HFFc6 (cell line): ENCODE measurements around the gene RDH13. TPM values are rescaled to one million over a fixed set of nuclear protein-coding genes. Genes with fewer than 3 reads are reported as not detected.

Experiments used
- DNase-seq: peaks from one replicate; pipeline ENCODE4 v3.0.0-alpha.2; 2018
- H3K27ac Mint-ChIP-seq: 2 replicates; pipeline ENCODE4 v1.8.0; 2020; ENCODE audit warnings: mild to moderate bottlenecking, mixed read lengths
- H3K27me3 Mint-ChIP-seq: 2 replicates; pipeline ENCODE4 v1.8.0; 2021; ENCODE audit warnings: mild to moderate bottlenecking, moderate library complexity, mixed read lengths; ENCODE audit not compliant: insufficient read depth
- H3K36me3 Mint-ChIP-seq: 2 replicates; pipeline ENCODE4 v1.8.0; 2021; ENCODE audit warnings: low read depth, mixed read lengths
- H3K4me1 Mint-ChIP-seq: 2 replicates; pipeline ENCODE4 v1.8.0; 2020; ENCODE audit warnings: low read depth, mixed read lengths
- H3K4me3 Mint-ChIP-seq: 2 replicates; pipeline ENCODE4 v1.8.0; 2020; ENCODE audit warnings: mild to moderate bottlenecking, moderate library complexity, mixed read lengths
- H3K9me3 Mint-ChIP-seq: 2 replicates; pipeline ENCODE4 v1.8.0; 2020; ENCODE audit warnings: mild to moderate bottlenecking, mixed read lengths
- total RNA-seq, 6 experiments: library from RNA; stranded (reverse); fragmentation: NEBNext Ultra II Directional; extraction: Animal tissue kit (Norgen Biotek cat#: 25700); gene quantifications; 2 replicates in 1 of 6; 3 replicates in 5 of 6; pipeline ENCODE4 v1.2.3, GENCODE V29; 2021
- TF ChIP-seq, protein P1 (sequence below): fragments of 200-600 bp; sonication (generic); IDR thresholded peaks from 2 replicates; pipeline ENCODE4 v1.5.0; 2021; ENCODE audit warnings: antibody characterized with exemption, mild to moderate bottlenecking

Gene RDH13
- total RNA-seq, 6 experiments from 2014 or later: 2.4 to 3.3 (median 2.8) TPM

DNA sequence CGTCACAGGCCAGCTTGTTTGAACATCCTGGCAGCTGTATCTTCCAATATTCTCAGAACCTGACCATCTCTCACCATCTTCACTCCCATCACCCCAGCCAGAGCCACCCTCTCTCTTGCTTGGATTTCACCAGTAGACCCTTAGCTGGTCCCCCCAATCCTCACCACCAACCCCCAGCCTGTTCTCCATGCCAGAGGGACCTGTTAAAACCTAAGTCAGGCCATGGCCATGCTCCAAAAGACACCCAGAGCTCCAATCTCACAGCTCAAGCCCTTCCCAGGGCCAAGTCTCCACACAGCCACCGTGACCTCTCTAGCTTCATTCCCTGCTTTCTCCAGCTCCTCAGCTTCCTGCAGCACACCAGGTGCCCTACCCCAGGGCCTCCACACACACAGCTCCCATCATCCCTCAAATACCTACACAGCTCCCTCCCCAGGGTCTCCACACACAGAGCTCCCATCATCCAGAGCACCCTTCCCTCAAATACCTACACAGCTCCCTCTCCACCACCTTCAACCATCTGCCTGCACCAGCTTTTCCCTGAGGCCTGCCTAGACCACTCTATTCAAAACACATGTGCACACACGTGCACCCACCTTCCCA is 26.5 kb upstream of the RDH13 start:
- no peak for DNase-seq
- H3K27me3 Mint-ChIP-seq: peaks cover 19% of the 10 kb centered on the region
- TF ChIP-seq, protein P1, sequence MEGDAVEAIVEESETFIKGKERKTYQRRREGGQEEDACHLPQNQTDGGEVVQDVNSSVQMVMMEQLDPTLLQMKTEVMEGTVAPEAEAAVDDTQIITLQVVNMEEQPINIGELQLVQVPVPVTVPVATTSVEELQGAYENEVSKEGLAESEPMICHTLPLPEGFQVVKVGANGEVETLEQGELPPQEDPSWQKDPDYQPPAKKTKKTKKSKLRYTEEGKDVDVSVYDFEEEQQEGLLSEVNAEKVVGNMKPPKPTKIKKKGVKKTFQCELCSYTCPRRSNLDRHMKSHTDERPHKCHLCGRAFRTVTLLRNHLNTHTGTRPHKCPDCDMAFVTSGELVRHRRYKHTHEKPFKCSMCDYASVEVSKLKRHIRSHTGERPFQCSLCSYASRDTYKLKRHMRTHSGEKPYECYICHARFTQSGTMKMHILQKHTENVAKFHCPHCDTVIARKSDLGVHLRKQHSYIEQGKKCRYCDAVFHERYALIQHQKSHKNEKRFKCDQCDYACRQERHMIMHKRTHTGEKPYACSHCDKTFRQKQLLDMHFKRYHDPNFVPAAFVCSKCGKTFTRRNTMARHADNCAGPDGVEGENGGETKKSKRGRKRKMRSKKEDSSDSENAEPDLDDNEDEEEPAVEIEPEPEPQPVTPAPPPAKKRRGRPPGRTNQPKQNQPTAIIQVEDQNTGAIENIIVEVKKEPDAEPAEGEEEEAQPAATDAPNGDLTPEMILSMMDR: no peak
- H3K36me3 Mint-ChIP-seq: 0 out of 2 replicates have a peak, but pooled peaks cover 10% of the 10 kb centered on the region
- no peak overlapping the region for H3K27ac Mint-ChIP-seq
- no peaks in the 10 kb centered on the region for H3K9me3 Mint-ChIP-seq
- no peak overlapping the region for H3K4me3 Mint-ChIP-seq
- peaks cover 18% of the 10 kb centered on the region for H3K4me1 Mint-ChIP-seq

DNA sequence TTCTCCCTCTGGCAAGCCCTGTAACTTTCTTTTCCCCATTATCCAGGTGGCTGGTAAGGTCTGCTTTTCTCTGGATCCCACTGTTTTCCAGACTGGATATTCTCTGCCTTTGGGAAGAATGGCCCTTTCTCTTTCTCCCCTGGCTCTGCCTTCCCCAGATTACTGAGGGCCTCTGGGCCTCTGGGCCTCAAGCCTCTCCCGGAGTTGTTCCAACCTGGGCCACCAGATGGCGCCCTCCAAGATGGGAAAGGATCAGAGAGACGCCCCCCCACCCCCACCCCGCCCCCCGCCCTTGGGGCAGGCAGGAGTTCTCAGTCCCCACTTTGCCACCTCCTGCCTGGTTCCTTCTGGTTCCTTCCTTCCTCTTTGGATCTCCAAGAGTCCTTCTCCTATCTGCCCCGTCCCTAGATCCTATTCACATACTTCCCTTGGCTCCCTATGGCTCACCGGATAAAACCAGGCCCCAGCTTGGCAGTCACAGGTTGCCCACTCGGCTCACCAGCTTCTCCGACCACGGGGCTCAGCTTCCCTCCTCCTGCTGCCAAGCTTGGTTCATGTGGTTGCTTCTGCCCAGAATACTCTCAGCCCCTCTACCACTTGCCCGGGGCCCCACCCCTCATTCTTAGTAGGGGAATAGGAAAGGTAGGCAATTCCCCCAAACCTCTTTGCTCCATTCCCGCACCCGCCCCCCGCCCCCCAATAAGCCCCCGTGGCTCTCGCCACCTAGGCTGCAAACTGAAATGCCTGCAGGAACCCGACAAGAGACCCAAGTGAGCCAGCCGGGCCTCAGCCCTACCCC is 25.8 kb upstream of the RDH13 start:
- H3K36me3 Mint-ChIP-seq: 0 out of 2 replicates have a peak, but pooled peaks cover 10% of the 10 kb centered on the region
- no peaks in the 10 kb centered on the region for H3K9me3 Mint-ChIP-seq
- peak overlapping the region; percentile 73 for H3K27ac Mint-ChIP-seq
- TF ChIP-seq, protein P1: peak; percentile 96
- peak; percentile 55 for DNase-seq
- H3K4me3 Mint-ChIP-seq: peak overlapping the region; percentile 89
- H3K4me1 Mint-ChIP-seq: peaks cover 18% of the 10 kb centered on the region
- peaks cover 25% of the 10 kb centered on the region for H3K27me3 Mint-ChIP-seq

DNA sequence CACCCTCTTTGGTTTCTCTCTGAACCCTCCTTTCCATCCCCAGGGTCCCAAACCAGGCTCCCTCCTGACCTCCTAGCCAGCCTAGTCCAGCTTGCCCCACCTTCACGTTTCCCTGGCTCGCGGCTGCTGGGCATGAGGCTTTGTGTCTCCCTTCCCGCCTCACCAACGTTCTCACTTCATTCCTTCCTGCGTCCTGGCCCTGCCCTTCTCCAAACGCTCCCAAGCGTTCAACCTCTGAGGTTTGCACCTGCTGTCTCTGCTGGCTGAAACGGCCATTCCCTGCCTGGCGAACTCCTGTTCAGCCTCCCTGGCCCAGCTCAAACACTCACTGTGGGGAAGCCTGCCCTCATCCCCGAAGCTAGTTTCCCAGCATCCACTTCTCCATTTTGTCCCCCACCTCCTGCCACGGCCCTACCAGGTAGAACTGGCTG is 25.1 kb upstream of the RDH13 start:
- Mint-ChIP-seq H3K27ac (peak overlapping the region; percentile 81), H3K36me3 (0 out of 2 replicates have a peak, but pooled peaks cover 10% of the 10 kb centered on the region), H3K27me3 (peaks cover 30% of the 10 kb centered on the region), H3K9me3 (peaks cover 2% of the 10 kb centered on the region; the same call in 1 of the 2 replicates), H3K4me3 (peak overlapping the region; percentile 89), H3K4me1 (peaks cover 18% of the 10 kb centered on the region)
- TF ChIP-seq, protein P1: no peak
- no peak for DNase-seq

DNA sequence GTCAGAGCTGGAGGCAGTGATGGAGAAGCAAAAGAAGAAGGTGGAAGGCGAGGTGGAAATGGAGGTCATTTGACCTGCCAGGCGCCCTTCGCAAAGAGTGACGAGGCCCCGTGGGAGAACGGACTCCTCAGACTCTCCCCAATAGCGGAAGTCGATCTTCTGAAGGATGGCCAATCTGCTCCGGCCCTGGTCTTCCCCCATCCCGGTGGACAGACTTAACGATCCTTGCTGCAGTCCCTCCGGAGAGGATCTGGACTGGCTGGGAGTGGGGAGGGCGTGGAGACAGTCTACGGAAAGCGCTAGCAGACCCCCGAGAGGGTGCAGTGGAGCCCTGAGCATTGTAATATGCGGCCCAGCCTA is 24.6 kb upstream of the RDH13 start:
- Mint-ChIP-seq H3K36me3 (0 out of 2 replicates have a peak, but pooled peaks cover 10% of the 10 kb centered on the region), H3K27ac (peak overlapping the region; percentile 81), H3K4me1 (peaks cover 18% of the 10 kb centered on the region), H3K27me3 (peaks cover 36% of the 10 kb centered on the region), H3K4me3 (peak overlapping the region; percentile 89), H3K9me3 (peaks cover 7% of the 10 kb centered on the region)
- TF ChIP-seq, protein P1: no peak
- peak; percentile 18 for DNase-seq

DNA sequence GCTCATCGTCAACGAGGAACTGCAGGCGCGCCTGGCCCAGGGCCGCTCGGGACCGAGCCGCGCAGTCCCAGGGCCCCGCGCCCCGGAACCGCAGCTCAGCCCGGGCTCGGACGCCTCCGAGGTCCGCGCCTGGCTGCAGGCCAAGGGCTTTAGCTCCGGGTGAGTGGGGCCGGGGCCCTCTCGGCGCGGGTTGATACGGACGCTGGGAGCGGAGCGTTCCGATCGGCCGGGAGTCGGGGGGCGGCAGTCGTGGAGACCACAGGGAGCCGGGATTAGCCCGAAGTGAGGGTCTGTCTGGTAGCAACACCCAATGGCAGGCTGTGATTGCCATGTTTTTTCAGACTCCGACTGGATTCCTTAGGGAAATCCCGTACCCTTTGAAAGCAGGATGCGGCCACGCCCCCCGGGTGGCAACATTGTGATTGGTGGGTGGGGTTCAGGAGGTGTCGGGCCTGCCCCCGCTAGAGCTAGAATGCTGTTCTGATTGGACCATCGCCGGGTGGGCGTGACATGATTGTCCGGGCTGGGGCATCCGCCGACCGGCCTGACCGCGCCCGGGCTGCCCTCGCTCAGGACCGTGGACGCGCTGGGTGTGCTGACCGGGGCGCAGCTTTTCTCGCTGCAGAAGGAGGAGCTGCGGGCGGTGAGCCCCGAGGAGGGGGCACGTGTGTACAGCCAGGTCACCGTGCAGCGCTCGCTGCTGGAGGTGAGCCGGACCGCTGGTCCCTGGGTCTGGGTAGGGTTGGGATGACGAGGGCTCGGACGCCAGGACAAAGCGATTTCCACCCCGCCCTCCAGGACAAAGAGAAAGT is 24.0 kb upstream of the RDH13 start:
- Mint-ChIP-seq H3K9me3 (peaks cover 10% of the 10 kb centered on the region), H3K36me3 (0 out of 2 replicates have a peak, but pooled peaks cover 10% of the 10 kb centered on the region), H3K4me1 (peaks cover 18% of the 10 kb centered on the region), H3K27ac (peak overlapping the region; percentile 81), H3K27me3 (peaks cover 37% of the 10 kb centered on the region), H3K4me3 (peak overlapping the region; percentile 89)
- TF ChIP-seq, protein P1: no peak
- peak; percentile 92 for DNase-seq
